HFF-Myc (cell line): ENCODE data around the gene CATSPERB.

ENCODE experiments used
- DNase-seq: peaks from one replicate; pipeline ENCODE4 v3.0.0-alpha.2; 2011; ENCODE audit warnings: low read depth; ENCODE audit errors: extremely low read depth
- H3K4me3 ChIP-seq: replicated peaks from 2 replicates; pipeline ENCODE4 v1.5.1; 2011; ENCODE audit warnings: low read depth, mild to moderate bottlenecking, control low read depth, low read length
- TF ChIP-seq, protein P1 (sequence below): IDR thresholded peaks from 2 replicates; pipeline ENCODE4 v1.5.1; 2012; ENCODE audit warnings: mild to moderate bottlenecking, low read depth, low read length, control low read depth; ENCODE audit errors: missing control alignments

The CATSPERB gene

GRCh38 chr14:91754819-91755218, 22.9 kb upstream of the CATSPERB start:
- no peak for DNase-seq
- TF ChIP-seq, protein P1, sequence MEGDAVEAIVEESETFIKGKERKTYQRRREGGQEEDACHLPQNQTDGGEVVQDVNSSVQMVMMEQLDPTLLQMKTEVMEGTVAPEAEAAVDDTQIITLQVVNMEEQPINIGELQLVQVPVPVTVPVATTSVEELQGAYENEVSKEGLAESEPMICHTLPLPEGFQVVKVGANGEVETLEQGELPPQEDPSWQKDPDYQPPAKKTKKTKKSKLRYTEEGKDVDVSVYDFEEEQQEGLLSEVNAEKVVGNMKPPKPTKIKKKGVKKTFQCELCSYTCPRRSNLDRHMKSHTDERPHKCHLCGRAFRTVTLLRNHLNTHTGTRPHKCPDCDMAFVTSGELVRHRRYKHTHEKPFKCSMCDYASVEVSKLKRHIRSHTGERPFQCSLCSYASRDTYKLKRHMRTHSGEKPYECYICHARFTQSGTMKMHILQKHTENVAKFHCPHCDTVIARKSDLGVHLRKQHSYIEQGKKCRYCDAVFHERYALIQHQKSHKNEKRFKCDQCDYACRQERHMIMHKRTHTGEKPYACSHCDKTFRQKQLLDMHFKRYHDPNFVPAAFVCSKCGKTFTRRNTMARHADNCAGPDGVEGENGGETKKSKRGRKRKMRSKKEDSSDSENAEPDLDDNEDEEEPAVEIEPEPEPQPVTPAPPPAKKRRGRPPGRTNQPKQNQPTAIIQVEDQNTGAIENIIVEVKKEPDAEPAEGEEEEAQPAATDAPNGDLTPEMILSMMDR, result no peak
- no peak overlapping the region for H3K4me3 ChIP-seq

DNA sequence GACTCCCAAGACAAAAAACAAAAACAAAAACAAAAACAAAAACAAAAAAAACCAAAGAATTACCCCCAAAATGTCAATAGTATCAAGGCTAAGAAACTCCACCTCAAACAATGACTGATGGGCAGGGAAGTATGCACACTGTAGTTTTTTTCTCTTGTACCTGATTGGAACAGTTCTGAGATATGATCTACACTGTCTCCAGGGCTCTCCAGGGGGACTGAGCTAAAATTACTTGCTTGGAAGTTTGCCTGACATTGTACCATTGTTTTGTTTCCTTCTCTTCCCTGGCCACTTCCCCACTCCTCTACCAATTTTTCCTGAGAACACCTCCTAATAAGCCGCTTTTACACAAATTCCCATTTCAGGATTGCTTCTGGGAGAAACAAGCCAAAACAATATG, 22.3 kb upstream of the CATSPERB start:
- TF ChIP-seq, protein P1, result no peak
- no peak overlapping the region for H3K4me3 ChIP-seq
- no peak for DNase-seq

DNA sequence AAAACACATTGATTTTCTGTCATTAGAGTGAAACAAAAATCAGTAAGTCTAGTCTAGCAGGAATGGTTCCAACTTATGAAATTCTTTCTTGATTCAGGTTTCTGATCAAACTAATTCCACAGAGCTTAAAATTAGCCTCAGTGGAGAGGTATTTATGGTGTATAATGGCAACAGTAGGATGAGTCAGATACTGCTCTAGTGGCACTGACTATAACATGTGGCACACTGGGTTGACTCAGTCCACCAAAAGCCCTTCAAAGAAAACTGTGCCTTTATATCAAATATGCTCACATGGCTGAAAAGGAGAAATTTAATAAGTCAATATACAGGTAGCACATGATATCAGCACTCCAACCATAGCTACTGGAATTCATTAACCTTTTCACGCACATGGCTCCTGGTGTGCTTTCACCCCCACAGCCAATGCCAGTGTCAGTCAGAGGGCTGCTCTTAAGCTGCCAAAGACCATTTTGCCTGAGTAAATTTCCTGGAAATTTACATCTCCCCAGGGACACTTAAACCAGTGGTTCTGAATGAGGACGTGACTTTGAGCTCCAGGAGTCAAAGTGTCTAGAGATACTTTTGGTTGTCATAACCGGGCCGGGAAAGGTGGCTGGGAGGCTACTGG, 21.7 kb upstream of the CATSPERB start:
- no peak for DNase-seq
- no peak overlapping the region for H3K4me3 ChIP-seq
- TF ChIP-seq, protein P1, result no peak

- H3K4me3 ChIP-seq, result no peak overlapping the region
- no peak for DNase-seq
- TF ChIP-seq, protein P1, result no peak
These were observed 21.1 kb upstream of the CATSPERB start for GRCh38 chr14:91752961-91753360.

- TF ChIP-seq, protein P1, result no peak
- no peak for DNase-seq
- H3K4me3 ChIP-seq, result no peak overlapping the region
These were observed 19.8 kb upstream of the CATSPERB start for GRCh38 chr14:91751719-91752118.

DNA sequence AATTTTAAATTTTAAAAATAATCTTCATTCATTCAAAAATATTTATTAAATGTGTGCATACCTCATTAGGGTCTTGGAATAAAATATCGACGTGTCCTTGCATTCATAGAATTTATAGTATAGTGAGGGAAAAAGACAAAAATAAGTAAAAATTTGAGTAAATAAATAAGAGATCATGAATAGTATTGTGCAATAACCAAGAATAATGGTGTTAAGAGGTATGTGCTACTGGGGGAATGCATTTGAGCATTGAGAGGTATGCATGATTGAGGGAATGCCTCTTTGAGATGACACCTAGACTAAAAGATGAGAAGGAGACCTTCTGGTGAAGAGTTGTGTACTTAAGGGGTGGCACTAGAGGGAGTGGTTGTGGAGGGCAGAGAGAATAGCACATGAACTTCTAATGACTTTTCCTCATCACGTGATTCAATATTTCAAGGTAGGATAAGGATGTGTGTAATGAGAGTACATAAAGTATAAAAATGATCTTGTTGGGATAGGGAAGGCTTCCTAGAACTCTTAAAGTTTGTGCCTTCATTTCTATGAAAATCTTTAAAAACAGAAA, 18.8 kb upstream of the CATSPERB start:
- DNase-seq, result no peak
- H3K4me3 ChIP-seq, result no peak overlapping the region
- TF ChIP-seq, protein P1, result no peak

GRCh38 chr14:91749868-91750267, 18.0 kb upstream of the CATSPERB start:
- TF ChIP-seq, protein P1, result no peak
- no peak overlapping the region for H3K4me3 ChIP-seq

More at GRCh38 chr14:91749868-91750267, 18.0 kb upstream of the CATSPERB start:
- DNase-seq, result no peak
